HG02642 (cell line): ENCODE data around the gene GNPTAB.

Experiments
- ATAC-seq: cut with Tn5 transposase; IDR thresholded peaks from one replicate; pipeline ENCODE4 v1.9.1; 2021; ENCODE audit warnings: mild to moderate bottlenecking; ENCODE audit not compliant: unreplicated experiment, poor library complexity

GNPTAB gene

GRCh38 chr12:101777978-101778377 is 52.8 kb downstream of the GNPTAB start:
- no peak for ATAC-seq

- ATAC-seq, result no peak
Observed at GRCh38 chr12:101777485-101777884, 53.3 kb downstream of the GNPTAB start.

- no peak for ATAC-seq
Observed at GRCh38 chr12:101775816-101776215, 54.9 kb downstream of the GNPTAB start.

- ATAC-seq, result peak; percentile 77
Observed at GRCh38 chr12:101773650-101774162, 57.1 kb downstream of the GNPTAB start.

GRCh38 chr12:101772012-101772775 is 58.6 kb downstream of the GNPTAB start:
- no peak for ATAC-seq

- no peak for ATAC-seq
Observed at GRCh38 chr12:101769865-101770264, 60.9 kb downstream of the GNPTAB start.

- ATAC-seq, result no peak
Observed at GRCh38 chr12:101768781-101769180, 62.0 kb downstream of the GNPTAB start.

GRCh38 chr12:101767537-101767936 is 63.2 kb downstream of the GNPTAB start:
- ATAC-seq, result no peak

- no peak for ATAC-seq
Observed at GRCh38 chr12:101764051-101764792, 66.5 kb downstream of the GNPTAB start.

GRCh38 chr12:101763246-101763931 is 67.4 kb downstream of the GNPTAB start:
- no peak for ATAC-seq

GRCh38 chr12:101761781-101762180 is 69.0 kb downstream of the GNPTAB start:
- no peak for ATAC-seq

GRCh38 chr12:101761350-101761749 is 69.4 kb downstream of the GNPTAB start:
- no peak for ATAC-seq

- ATAC-seq, result no peak
Observed at GRCh38 chr12:101759396-101760047, 71.2 kb downstream of the GNPTAB start.

- no peak for ATAC-seq
Observed at GRCh38 chr12:101750152-101750551, 80.6 kb downstream of the GNPTAB start.

- ATAC-seq, result no peak
Observed at GRCh38 chr12:101749657-101750056, 81.1 kb downstream of the GNPTAB start.

- ATAC-seq, result no peak
Observed at GRCh38 chr12:101748907-101749306, 81.9 kb downstream of the GNPTAB start.

- ATAC-seq, result no peak
Observed at GRCh38 chr12:101747697-101748096, 83.1 kb downstream of the GNPTAB start.

GRCh38 chr12:101746661-101747060 is 84.1 kb downstream of the GNPTAB start:
- ATAC-seq, result no peak

- ATAC-seq, result no peak
Observed at GRCh38 chr12:101746196-101746595, 84.6 kb downstream of the GNPTAB start.

- ATAC-seq, result no peak
Observed at GRCh38 chr12:101745481-101745880, 85.3 kb downstream of the GNPTAB start.
